Esophagus squamous epithelium (tissue), 4 donors: ENCODE measurements around the gene ASAP2.

ENCODE experiments used
- POLR2A ChIP-seq, 4 donors: fragments of 450-650 bp; IDR thresholded peaks; one replicate each; pipeline ENCODE4 v1.6.1; 2017; ENCODE audit warnings: antibody characterized with exemption in 4 of 4, mild to moderate bottlenecking in 4 of 4, moderate library complexity in 3 of 4
- TF ChIP-seq, protein P1 (sequence below), 6 experiments: fragments of 450-650 bp in 4 of 6; fragments of 200-600 bp in 2 of 6; sonication (generic) in 2 of 6; IDR thresholded peaks; one replicate each; pipeline ENCODE4 v1.5.1; 2016 to 2019; ENCODE audit warnings: antibody characterized with exemption in 6 of 6, mild to moderate bottlenecking in 4 of 6, moderate library complexity in 4 of 6

DNA sequence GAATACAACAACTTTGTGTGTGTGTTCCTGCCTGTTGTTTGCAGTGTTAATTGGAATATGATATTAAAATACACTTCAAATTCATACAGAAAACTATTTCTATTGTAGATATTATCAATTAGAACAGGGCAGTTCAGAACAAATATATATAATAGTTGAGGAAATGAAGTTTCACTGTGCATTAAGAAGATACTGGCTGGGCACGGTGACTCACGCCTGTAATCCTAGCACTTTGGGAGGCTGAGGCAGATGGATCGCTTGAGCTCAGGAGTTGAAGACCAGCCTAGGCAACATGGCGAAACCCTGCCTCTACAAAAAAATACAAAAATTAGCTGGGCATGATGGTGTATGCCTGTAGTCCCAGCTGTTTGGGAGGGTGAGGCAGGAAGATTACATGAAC, 79.3 kb downstream of the ASAP2 start:
- TF ChIP-seq, protein P1, sequence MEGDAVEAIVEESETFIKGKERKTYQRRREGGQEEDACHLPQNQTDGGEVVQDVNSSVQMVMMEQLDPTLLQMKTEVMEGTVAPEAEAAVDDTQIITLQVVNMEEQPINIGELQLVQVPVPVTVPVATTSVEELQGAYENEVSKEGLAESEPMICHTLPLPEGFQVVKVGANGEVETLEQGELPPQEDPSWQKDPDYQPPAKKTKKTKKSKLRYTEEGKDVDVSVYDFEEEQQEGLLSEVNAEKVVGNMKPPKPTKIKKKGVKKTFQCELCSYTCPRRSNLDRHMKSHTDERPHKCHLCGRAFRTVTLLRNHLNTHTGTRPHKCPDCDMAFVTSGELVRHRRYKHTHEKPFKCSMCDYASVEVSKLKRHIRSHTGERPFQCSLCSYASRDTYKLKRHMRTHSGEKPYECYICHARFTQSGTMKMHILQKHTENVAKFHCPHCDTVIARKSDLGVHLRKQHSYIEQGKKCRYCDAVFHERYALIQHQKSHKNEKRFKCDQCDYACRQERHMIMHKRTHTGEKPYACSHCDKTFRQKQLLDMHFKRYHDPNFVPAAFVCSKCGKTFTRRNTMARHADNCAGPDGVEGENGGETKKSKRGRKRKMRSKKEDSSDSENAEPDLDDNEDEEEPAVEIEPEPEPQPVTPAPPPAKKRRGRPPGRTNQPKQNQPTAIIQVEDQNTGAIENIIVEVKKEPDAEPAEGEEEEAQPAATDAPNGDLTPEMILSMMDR (IDR thresholded peaks at IDR 0.05) = no peak
- TF ChIP-seq POLR2A (IDR thresholded peaks at IDR 0.05) = no peak
